Right renal pelvis (tissue), 4 donors: ENCODE results near the gene MED27. TPM values are rescaled to one million over a fixed set of nuclear protein-coding genes. Genes with fewer than 3 reads are reported as not detected.

Experiments used
- DNase-seq, 4 donors: peaks; one replicate each; pipeline ENCODE4 v3.0.0-alpha.2; 2013; ENCODE audit warnings: low read depth in 4 of 4, low spot score in 3 of 4, missing footprints in 1 of 4
- polyA plus RNA-seq, 4 donors: library from polyadenylated mRNA; unstranded; fragments of 120-200 nt; gene quantifications; one replicate each; pipeline ENCODE4 v1.2.1, GENCODE V29; 2013; ENCODE audit not compliant: insufficient read length in 4 of 4

Gene MED27
- polyA plus RNA-seq, 4 donors = 21.9 to 22.3 (median 22.2) TPM

- no peak for DNase-seq
Measured at GRCh38 chr9:131867611-131868192, 212.0 kb downstream of the MED27 start.

GRCh38 chr9:131865446-131866195 lies 214.0 kb downstream of the MED27 start:
- DNase-seq = no peak

- DNase-seq = no peak
Measured at GRCh38 chr9:131864531-131864930, 215.1 kb downstream of the MED27 start.

GRCh38 chr9:131863306-131863896 lies 216.3 kb downstream of the MED27 start:
- DNase-seq = no peak

GRCh38 chr9:131862261-131862660 lies 217.4 kb downstream of the MED27 start:
- no peak for DNase-seq

GRCh38 chr9:131860430-131860829 lies 219.2 kb downstream of the MED27 start:
- no peak for DNase-seq

GRCh38 chr9:131858147-131858546 lies 221.5 kb downstream of the MED27 start:
- no peak for DNase-seq

GRCh38 chr9:131856105-131856504 lies 223.6 kb downstream of the MED27 start:
- DNase-seq = no peak

GRCh38 chr9:131854896-131855613 lies 224.6 kb downstream of the MED27 start:
- no peak for DNase-seq

- no peak for DNase-seq
Measured at GRCh38 chr9:131854334-131854733, 225.3 kb downstream of the MED27 start.

GRCh38 chr9:131853434-131853833 lies 226.2 kb downstream of the MED27 start:
- no peak for DNase-seq

- no peak for DNase-seq
Measured at GRCh38 chr9:131851414-131851813, 228.3 kb downstream of the MED27 start.

GRCh38 chr9:131849391-131849790 lies 230.3 kb downstream of the MED27 start:
- DNase-seq = no peak

- DNase-seq = no peak
Measured at GRCh38 chr9:131848570-131849160, 231.0 kb downstream of the MED27 start.

- DNase-seq = no peak
Measured at GRCh38 chr9:131847665-131848354, 231.9 kb downstream of the MED27 start.

GRCh38 chr9:131845305-131846298 lies 234.1 kb downstream of the MED27 start:
- DNase-seq = no peak

- DNase-seq = no peak
Measured at GRCh38 chr9:131844745-131845118, 234.9 kb downstream of the MED27 start.

- no peak for DNase-seq
Measured at GRCh38 chr9:131843989-131844744, 235.5 kb downstream of the MED27 start.
